DMS 273 (cell line): ENCODE measurements around the gene NADK.

Experiments
- DNase-seq: peaks from one replicate; lab custom pipeline; 2025; ENCODE audit not compliant: unreplicated experiment; lab: John Stamatoyannopoulos, UW

The NADK gene

GRCh38 chr1:1786836-1787605, 8.8 kb upstream of the NADK start:
- DNase-seq = no peak

GRCh38 chr1:1785666-1786065, 7.4 kb upstream of the NADK start:
- DNase-seq = no peak

- no peak for DNase-seq
These were observed 6.7 kb upstream of the NADK start for GRCh38 chr1:1784933-1785332.

- no peak for DNase-seq
These were observed 5.0 kb upstream of the NADK start for GRCh38 chr1:1783320-1783719.

GRCh38 chr1:1782399-1783221, 4.3 kb upstream of the NADK start:
- peak; percentile 42 for DNase-seq

GRCh38 chr1:1781526-1781903, 3.2 kb upstream of the NADK start:
- DNase-seq = peak; percentile 44

GRCh38 chr1:1780598-1781525, 2.6 kb upstream of the NADK start:
- DNase-seq = no peak

- peak; percentile 51 for DNase-seq
These were observed 1.7 kb upstream of the NADK start for GRCh38 chr1:1779691-1780597.

GRCh38 chr1:1779320-1779675, 1.0 kb upstream of the NADK start:
- peak; percentile 40 for DNase-seq

- peak; percentile 90 for DNase-seq
These were observed 521 bp upstream of the NADK start for GRCh38 chr1:1778663-1779319.

- DNase-seq = peak; percentile 57
These were observed 729 bp downstream of the NADK start for GRCh38 chr1:1777583-1777899.

- DNase-seq = peak; percentile 49
These were observed 1.3 kb downstream of the NADK start for GRCh38 chr1:1776672-1777582.

GRCh38 chr1:1775327-1776226, 2.7 kb downstream of the NADK start:
- DNase-seq = peak; percentile 41

GRCh38 chr1:1773874-1774273, 4.4 kb downstream of the NADK start:
- no peak for DNase-seq

- no peak for DNase-seq
These were observed 7.2 kb downstream of the NADK start for GRCh38 chr1:1771096-1771495.

- no peak for DNase-seq
These were observed 8.2 kb downstream of the NADK start for GRCh38 chr1:1770102-1770501.

GRCh38 chr1:1768249-1768992, 9.8 kb downstream of the NADK start:
- DNase-seq = no peak
